DOHH2 (cell line): Measurements from ENCODE around the gene NRN1.

ENCODE experiments used
- H3F3A ChIP-seq: fragments of 200-600 bp; sonication (generic), shearing (Covaris generic); 2 replicates; pipeline ENCODE4 v1.6.0; 2016; ENCODE audit warnings: antibody characterized with exemption, mild to moderate bottlenecking; ENCODE audit not compliant: control insufficient read depth, insufficient read depth
- H3K27ac ChIP-seq: fragments of 200-600 bp; sonication (generic); 2 replicates; pipeline ENCODE4 v1.5.1; 2014; ENCODE audit warnings: low read depth, mild to moderate bottlenecking, low read length, moderate library complexity
- H3K27me3 ChIP-seq: fragments of 200-600 bp; sonication (generic); 2 replicates; pipeline ENCODE4 v1.6.1; 2014; ENCODE audit warnings: mild to moderate bottlenecking, low read length, mixed read lengths; ENCODE audit not compliant: control insufficient read depth
- H3K36me3 ChIP-seq: fragments of 200-600 bp; sonication (generic); 2 replicates; pipeline ENCODE4 v1.6.1; 2014; ENCODE audit warnings: mild to moderate bottlenecking, low read length, moderate library complexity, mixed read lengths; ENCODE audit not compliant: control insufficient read depth
- H3K4me1 ChIP-seq: fragments of 200-600 bp; sonication (generic); 2 replicates; pipeline ENCODE4 v1.6.1; 2014; ENCODE audit warnings: mild to moderate bottlenecking, low read length, mixed read lengths; ENCODE audit not compliant: control insufficient read depth
- H3K4me2 ChIP-seq: fragments of 200-600 bp; sonication (generic); 2 replicates; pipeline ENCODE4 v1.6.0; 2014; ENCODE audit warnings: mild to moderate bottlenecking, low read length, moderate library complexity
- H3K4me3 ChIP-seq: fragments of 200-600 bp; sonication (generic); 2 replicates; pipeline ENCODE4 v1.5.1; 2014; ENCODE audit warnings: mild to moderate bottlenecking, low read length, mixed read lengths
- H3K79me2 ChIP-seq: fragments of 200-600 bp; sonication (generic); 2 replicates; pipeline ENCODE4 v1.6.1; 2014; ENCODE audit warnings: mild to moderate bottlenecking, low read length, mixed read lengths; ENCODE audit not compliant: control insufficient read depth
- H3K9me2 ChIP-seq: fragments of 200-600 bp; sonication (generic); replicated peaks from 2 replicates; pipeline ENCODE4 v1.6.1; 2014; ENCODE audit warnings: mild to moderate bottlenecking, low read length, mixed read lengths; ENCODE audit not compliant: control insufficient read depth
- H3K9me3 ChIP-seq: fragments of 200-600 bp; sonication (generic); 2 replicates; pipeline ENCODE4 v1.6.1; 2014; ENCODE audit warnings: antibody characterized with exemption, low read length, mixed read lengths; ENCODE audit not compliant: control insufficient read depth, insufficient read depth
- H4K20me1 ChIP-seq: fragments of 200-600 bp; sonication (generic); 2 replicates; pipeline ENCODE4 v1.6.0; 2014; ENCODE audit warnings: low read depth, mild to moderate bottlenecking, antibody characterized with exemption, low read length, moderate library complexity; ENCODE audit not compliant: control insufficient read depth, insufficient read depth
- EZH2phosphoT487 ChIP-seq: fragments of 200-600 bp; sonication (generic); IDR thresholded peaks from 2 replicates; pipeline ENCODE4 v1.6.1; 2017; ENCODE audit warnings: borderline replicate concordance, mild to moderate bottlenecking, antibody characterized with exemption, low read length, moderate library complexity, mixed read lengths
- TF ChIP-seq, protein P1 (sequence below): fragments of 200-600 bp; sonication (generic); IDR thresholded peaks from one replicate; pipeline ENCODE4 v1.5.1; 2014; ENCODE audit warnings: antibody characterized with exemption, mild to moderate bottlenecking, low read depth, low read length; ENCODE audit not compliant: poor library complexity, severe bottlenecking

Gene NRN1

DNA sequence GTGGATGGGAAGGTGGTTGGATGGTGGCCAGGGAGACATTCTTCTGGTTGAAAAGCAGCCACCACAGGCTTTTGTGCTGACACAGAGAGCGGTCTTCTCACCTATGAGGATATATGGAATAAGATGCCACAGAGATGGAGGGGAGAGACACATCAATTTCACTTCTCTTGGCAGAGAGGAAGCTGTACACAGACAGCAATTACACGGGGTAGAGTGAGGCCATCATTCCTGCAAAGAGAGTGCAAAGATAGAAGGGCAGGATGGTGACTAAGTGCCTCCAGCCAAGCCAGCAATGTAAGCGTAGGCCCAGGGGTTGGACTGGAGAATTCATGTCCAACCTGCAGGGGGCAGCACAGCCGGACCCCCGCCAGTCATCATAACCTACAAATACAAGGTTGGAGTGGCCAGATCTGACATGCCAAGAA is 56.4 kb downstream of the NRN1 start:
- H3K9me2 ChIP-seq, result no peaks in the 10 kb centered on the region
- H4K20me1 ChIP-seq, result no peaks in the 10 kb centered on the region
- no peak overlapping the region for H3K27ac ChIP-seq
- no peaks in the 10 kb centered on the region for H3K36me3 ChIP-seq
- H3K27me3 ChIP-seq, result peaks cover 11% of the 10 kb centered on the region; the same call in 1 of the 2 replicates
- no peaks in the 10 kb centered on the region for H3K4me1 ChIP-seq
- no peaks in the 10 kb centered on the region for H3F3A ChIP-seq
- no peaks in the 10 kb centered on the region for H3K9me3 ChIP-seq
- no peaks in the 10 kb centered on the region for H3K79me2 ChIP-seq
- TF ChIP-seq, protein P1, sequence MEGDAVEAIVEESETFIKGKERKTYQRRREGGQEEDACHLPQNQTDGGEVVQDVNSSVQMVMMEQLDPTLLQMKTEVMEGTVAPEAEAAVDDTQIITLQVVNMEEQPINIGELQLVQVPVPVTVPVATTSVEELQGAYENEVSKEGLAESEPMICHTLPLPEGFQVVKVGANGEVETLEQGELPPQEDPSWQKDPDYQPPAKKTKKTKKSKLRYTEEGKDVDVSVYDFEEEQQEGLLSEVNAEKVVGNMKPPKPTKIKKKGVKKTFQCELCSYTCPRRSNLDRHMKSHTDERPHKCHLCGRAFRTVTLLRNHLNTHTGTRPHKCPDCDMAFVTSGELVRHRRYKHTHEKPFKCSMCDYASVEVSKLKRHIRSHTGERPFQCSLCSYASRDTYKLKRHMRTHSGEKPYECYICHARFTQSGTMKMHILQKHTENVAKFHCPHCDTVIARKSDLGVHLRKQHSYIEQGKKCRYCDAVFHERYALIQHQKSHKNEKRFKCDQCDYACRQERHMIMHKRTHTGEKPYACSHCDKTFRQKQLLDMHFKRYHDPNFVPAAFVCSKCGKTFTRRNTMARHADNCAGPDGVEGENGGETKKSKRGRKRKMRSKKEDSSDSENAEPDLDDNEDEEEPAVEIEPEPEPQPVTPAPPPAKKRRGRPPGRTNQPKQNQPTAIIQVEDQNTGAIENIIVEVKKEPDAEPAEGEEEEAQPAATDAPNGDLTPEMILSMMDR, result peak; percentile 90
- no peak for TF ChIP-seq EZH2phosphoT487
- no peak overlapping the region for H3K4me3 ChIP-seq
- no peak overlapping the region for H3K4me2 ChIP-seq
